IMR-90 (cell line): ENCODE data around the gene RGL1. TPM values are rescaled to one million over a fixed set of nuclear protein-coding genes. Genes with fewer than 3 reads are reported as not detected.

Experiments used
- ATAC-seq: fragments of 200-7000 bp; cut with Tn5 transposase; 2 replicates; pipeline ENCODE4 v1.9.1; 2020; ENCODE audit warnings: low read depth, mild to moderate bottlenecking, moderate library complexity
- BruUV-seq: library from RNA; stranded (reverse); fragments of 400-500 nt; replicated peaks from 2 replicates; lab custom pipeline; 2021; lab: Mats Ljungman, UMichigan
- CTCF ChIA-PET: fragments of 300-600 bp; formaldehyde crosslinking; extraction: SDS; loops from one replicate; lab custom pipeline; 2021; ENCODE audit warnings: antibody characterized with exemption; lab: Yijun Ruan, JAX
- POLR2A ChIA-PET: fragments of 300-600 bp; sonication (Branson Sonifier 250); formaldehyde crosslinking; loops from one replicate; lab custom pipeline; 2022; ENCODE audit warnings: antibody characterized with exemption; ENCODE audit not compliant: unreplicated experiment; lab: Charles Lee
- DNase-seq: peaks from one replicate; pipeline ENCODE4 v3.0.0; 2013
- H2AFZ ChIP-seq: replicated peaks from 2 replicates; pipeline ENCODE3; 2013; ENCODE audit warnings: low read length, mild to moderate bottlenecking; ENCODE audit not compliant: poor library complexity
- H2AK5ac ChIP-seq: 2 replicates; pipeline ENCODE4 v1.6.1; 2013; ENCODE audit warnings: low read depth, low read length, inconsistent platforms
- H2AK9ac ChIP-seq: replicated peaks from 2 replicates; pipeline ENCODE3; 2013; ENCODE audit warnings: mild to moderate bottlenecking, low read depth, low read length, moderate library complexity; ENCODE audit not compliant: poor library complexity
- H2BK120ac ChIP-seq: 2 replicates; pipeline ENCODE4 v1.6.1; 2013; ENCODE audit warnings: low read depth, low read length, inconsistent platforms
- H2BK15ac ChIP-seq: 3 replicates; pipeline ENCODE4 v1.6.1; 2013; ENCODE audit warnings: low read depth, low read length, inconsistent platforms
- H2BK20ac ChIP-seq: 2 replicates; pipeline ENCODE4 v1.6.1; 2013; ENCODE audit warnings: low read depth, mild to moderate bottlenecking, inconsistent platforms, low read length, moderate library complexity
- H2BK5ac ChIP-seq: 2 replicates; pipeline ENCODE4 v1.6.1; 2013; ENCODE audit warnings: mild to moderate bottlenecking, low read depth, low read length, inconsistent platforms; ENCODE audit not compliant: poor library complexity, severe bottlenecking
- H3K14ac ChIP-seq: replicated peaks from 2 replicates; pipeline ENCODE4 v1.6.1; 2013; ENCODE audit warnings: low read depth, low read length, inconsistent platforms
- H3K18ac ChIP-seq: 2 replicates; pipeline ENCODE4 v1.6.1; 2013; ENCODE audit warnings: low read depth, low read length, control low read depth
- H3K23ac ChIP-seq: 2 replicates; pipeline ENCODE4 v1.6.1; 2013; ENCODE audit warnings: low read depth, low read length, inconsistent platforms
- H3K27ac ChIP-seq: 2 replicates; pipeline ENCODE4 v1.5.1; 2013; ENCODE audit warnings: mild to moderate bottlenecking, control low read depth, low read length; ENCODE audit not compliant: insufficient read depth
- H3K27me3 ChIP-seq: 2 replicates; pipeline ENCODE4 v1.6.1; 2013; ENCODE audit warnings: low read length; ENCODE audit not compliant: control insufficient read depth, insufficient read depth
- H3K36me3 ChIP-seq: 2 replicates; pipeline ENCODE4 v1.6.1; 2013; ENCODE audit warnings: low read length, mixed read lengths; ENCODE audit not compliant: control insufficient read depth, insufficient read depth
- H3K4ac ChIP-seq: 2 replicates; pipeline ENCODE4 v1.6.1; 2013; ENCODE audit warnings: low read depth, low read length, inconsistent platforms
- H3K4me1 ChIP-seq: 2 replicates; pipeline ENCODE4 v1.6.1; 2013; ENCODE audit warnings: low read length, mixed read lengths; ENCODE audit not compliant: control insufficient read depth, insufficient read depth
- H3K4me2 ChIP-seq: 2 replicates; pipeline ENCODE4 v1.6.1; 2013; ENCODE audit warnings: low read depth, mild to moderate bottlenecking, control low read depth, low read length, moderate library complexity
- H3K4me3 ChIP-seq: 2 replicates; pipeline ENCODE4 v1.5.1; 2013; ENCODE audit warnings: low read depth, mild to moderate bottlenecking, control low read depth, low read length, moderate library complexity; ENCODE audit not compliant: insufficient read depth
- H3K56ac ChIP-seq: 2 replicates; pipeline ENCODE4 v1.6.1; 2013; ENCODE audit warnings: low read length, inconsistent platforms; ENCODE audit not compliant: insufficient read depth; ENCODE audit errors: extremely low read depth
- H3K79me1 ChIP-seq, 2 experiments: 2 replicates each; pipeline ENCODE4 v1.6.1; 2013; ENCODE audit warnings: low read length in 2 of 2, inconsistent platforms in 1 of 2, low read depth in 1 of 2
- H3K9ac ChIP-seq: 2 replicates; pipeline ENCODE4 v1.6.1; 2013; ENCODE audit warnings: low read depth, low read length, control low read depth
- H3K9me1 ChIP-seq: 2 replicates; pipeline ENCODE4 v1.6.1; 2013; ENCODE audit warnings: low read length, inconsistent platforms; ENCODE audit not compliant: insufficient read depth
- H3K9me3 ChIP-seq: 2 replicates; pipeline ENCODE4 v1.6.1; 2013; ENCODE audit warnings: low read length; ENCODE audit not compliant: control insufficient read depth, insufficient read depth
- H4K20me1 ChIP-seq: 2 replicates; pipeline ENCODE4 v1.6.1; 2013; ENCODE audit warnings: low read length, inconsistent platforms; ENCODE audit not compliant: insufficient read depth
- H4K5ac ChIP-seq: 2 replicates; pipeline ENCODE4 v1.6.1; 2013; ENCODE audit warnings: mild to moderate bottlenecking, low read depth, low read length, control low read depth
- H4K8ac ChIP-seq, 2 experiments: 2 replicates each; pipeline ENCODE4 v1.6.1; 2013; ENCODE audit warnings: low read depth in 2 of 2, low read length in 2 of 2, control low read depth in 1 of 2, inconsistent platforms in 1 of 2
- H4K91ac ChIP-seq: 2 replicates; pipeline ENCODE4 v1.6.1; 2013; ENCODE audit warnings: low read depth, low read length, inconsistent platforms; ENCODE audit not compliant: insufficient read depth
- CEBPB ChIP-seq: IDR thresholded peaks from 2 replicates; pipeline ENCODE4 v1.6.1; 2012; ENCODE audit warnings: low read depth, low read length, improper control_type of control experiment
- MAZ ChIP-seq: IDR thresholded peaks from 2 replicates; pipeline ENCODE4 v1.6.1; 2012; ENCODE audit warnings: low read depth, mild to moderate bottlenecking, low read length, improper control_type of control experiment, moderate library complexity, borderline replicate concordance
- NFE2L2 ChIP-seq: fragments of 150-350 bp; IDR thresholded peaks from 2 replicates; pipeline ENCODE4 v1.6.1; 2016; ENCODE audit warnings: low read depth, mild to moderate bottlenecking, low read length
- POLR2A ChIP-seq: IDR thresholded peaks from 2 replicates; pipeline ENCODE4 v1.6.1; 2012; ENCODE audit warnings: mild to moderate bottlenecking, low read depth, low read length
- RCOR1 ChIP-seq: IDR thresholded peaks from 2 replicates; pipeline ENCODE4 v1.6.1; 2012; ENCODE audit warnings: mild to moderate bottlenecking, low read length, improper control_type of control experiment; ENCODE audit not compliant: insufficient replicate concordance
- SMC3 ChIP-seq: fragments of 150-350 bp; IDR thresholded peaks from 2 replicates; pipeline ENCODE4 v1.6.1; 2016; ENCODE audit warnings: low read depth, mild to moderate bottlenecking, antibody characterized with exemption, low read length, moderate library complexity
- WGBS, 2 experiments: methylation state at CpG; one replicate each; pipeline versions ENCODE4 v1.1.5 to v1.1.7; 2013; ENCODE audit warnings: missing lambda C conversion rate in 2 of 2; ENCODE audit not compliant: insufficient read length in 1 of 2; ENCODE audit errors: extremely low coverage in 2 of 2; 5-methylcytosine and 5-hydroxymethylcytosine counted together
- dilution Hi-C: fragments of 300-500 bp; cut with HindIII; formaldehyde crosslinking; loops from one replicate; pipeline ENCODE4 v1.14.3; 2018; ENCODE audit warnings: low sequenced_read_pairs; ENCODE audit not compliant: unreplicated experiment
- in situ Hi-C: fragments of 300-500 bp; cut with MboI; formaldehyde crosslinking; loops from 3 replicates; pipeline ENCODE4 v1.14.3; 2019; ENCODE audit warnings: low sequenced_read_pairs, inconsistent platforms, mixed read lengths
- intact Hi-C: fragments of 100-400 bp; cut with micrococcal nuclease; formaldehyde crosslinking; loops from 2 replicates; pipeline ENCODE4 v1.10.0; 2022
- polyA plus RNA-seq, 3 experiments: library from polyadenylated mRNA; depleted of rRNA; stranded (reverse); fragments of >200 nt; gene quantifications; 2 replicates each; pipeline ENCODE4 v1.2.3, GENCODE V29; 2012; ENCODE audit warnings: low replicate concordance in 1 of 3
- total RNA-seq: library from RNA; depleted of rRNA; stranded (reverse); fragments of >200 nt; gene quantifications from 2 replicates; pipeline ENCODE4 v1.2.3, GENCODE V29; 2012

The RGL1 gene
- total and polyA plus RNA-seq, 2 of the 4 experiments (the other 2 are of a cell fraction): 4.7 to 7.5 TPM

DNA sequence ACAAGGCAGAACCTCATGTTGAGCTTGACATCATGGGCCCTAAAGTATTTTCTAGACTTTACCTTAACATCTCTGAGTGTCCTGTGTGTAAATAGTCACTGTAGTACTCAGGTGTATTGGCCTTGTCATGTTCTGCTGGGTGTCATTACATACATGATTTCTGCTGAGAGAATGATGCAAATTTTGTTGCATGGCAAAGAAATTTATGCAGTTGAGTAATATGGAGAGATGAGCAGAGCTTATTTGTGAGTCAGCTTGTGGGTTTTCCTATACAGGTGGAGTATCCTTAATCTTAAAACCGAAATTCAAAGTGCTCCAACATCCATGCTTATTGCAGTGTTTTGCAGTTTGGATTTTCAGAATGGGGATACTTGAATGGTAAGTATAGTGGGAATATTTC lies 36.6 kb downstream of the RGL1 start:
- Histone ChIP-seq H3K4me1 (peaks cover 13% of the 10 kb centered on the region), H4K20me1 (no peaks in the 10 kb centered on the region), H2AFZ (no peak overlapping the region), H3K36me3 (no peaks in the 10 kb centered on the region), H3K9me3 (no peaks in the 10 kb centered on the region), H3K23ac (no peak overlapping the region), H3K4me2 (peak overlapping the region; percentile 24; the same call in 1 of the 2 replicates), H2BK20ac (peak overlapping the region; percentile 23), H3K18ac (peak overlapping the region; percentile 86; the same call in 1 of the 2 replicates), H2AK9ac (no peak overlapping the region), H2AK5ac (peak overlapping the region; percentile 1; the same call in 1 of the 2 replicates), H3K27ac (no peak overlapping the region), H3K4me3 (no peak overlapping the region), H3K27me3 (no peaks in the 10 kb centered on the region), H3K4ac (no peak overlapping the region; the same call in 1 of the 2 replicates), H2BK5ac (no peak overlapping the region), H3K79me1 (peaks cover 0 to 24% of the 10 kb centered on the region in 2 experiments; a peak in 2 of 4 replicates), H3K56ac (no peak overlapping the region), H2BK120ac (peak overlapping the region; percentile 78; the same call in 1 of the 2 replicates), H2BK15ac (peak overlapping the region; percentile 4; the same call in 1 of the 3 replicates), H3K9me1 (peaks cover 7% of the 10 kb centered on the region), H4K8ac (no peak overlapping the region), H4K5ac (no peak overlapping the region), H4K91ac (no peak overlapping the region), H3K9ac (no peak overlapping the region), H3K14ac (no peak overlapping the region)
- ATAC-seq (no peak), DNase-seq (peak; percentile 25)
- BruUV-seq: no TSS peak
- TF ChIP-seq CEBPB (peak; percentile 53), RCOR1 (no peak), POLR2A (no peak), SMC3 (no peak), NFE2L2 (no peak), MAZ (no peak)
- intact Hi-C loops (no loop called here), dilution Hi-C loops (no loop called here), in situ Hi-C loops (no loop called here)
- no CpG with 5 or more reads among the region's 1 CpG for WGBS, 2 experiments
- ChIA-PET POLR2A (no interaction called here), CTCF (no interaction called here)
